Renal cortical epithelial cell (primary cell): ENCODE data around the gene MAPK12. TPM values are rescaled to one million over a fixed set of nuclear protein-coding genes. Genes with fewer than 3 reads are reported as not detected.
A peak's percentile ranks its signal among the peaks of the same experiment; 100 is the strongest.

ENCODE experiments used
- DNase-seq: peaks from one replicate; pipeline ENCODE4 v3.0.0-alpha.2; 2011; ENCODE audit warnings: low read depth
- total RNA-seq: library from RNA; depleted of rRNA; stranded (reverse); fragments of >200 nt; gene quantifications from 2 replicates; pipeline ENCODE4 v1.2.3, GENCODE V29; 2014

MAPK12 gene
- total RNA-seq, 1 donor from 2014 or later: 22.0 TPM

DNA sequence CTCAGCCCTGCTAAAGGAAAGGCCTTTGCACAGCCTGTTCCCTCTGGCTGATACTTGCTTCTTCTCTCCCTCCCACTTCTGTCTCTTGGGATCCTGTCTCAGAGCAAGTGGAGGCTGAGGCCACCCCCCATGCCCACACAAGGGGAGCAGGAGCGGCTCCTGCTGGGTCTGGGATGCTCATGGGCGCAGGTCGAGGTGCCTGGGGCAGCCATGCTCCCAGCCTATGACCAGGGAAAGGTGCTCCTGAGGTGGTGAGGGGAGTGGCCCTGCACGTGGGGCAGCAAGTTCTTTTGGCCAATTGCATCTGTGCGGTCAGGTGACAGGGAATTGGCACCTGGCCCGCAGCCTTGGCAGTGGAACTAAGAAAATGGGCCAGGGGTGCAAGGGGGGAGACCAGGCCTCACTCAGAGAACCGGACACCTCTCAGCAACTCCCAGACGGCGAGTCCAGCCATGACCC, 7.2 kb upstream of the MAPK12 start:
- DNase-seq: no peak

DNA sequence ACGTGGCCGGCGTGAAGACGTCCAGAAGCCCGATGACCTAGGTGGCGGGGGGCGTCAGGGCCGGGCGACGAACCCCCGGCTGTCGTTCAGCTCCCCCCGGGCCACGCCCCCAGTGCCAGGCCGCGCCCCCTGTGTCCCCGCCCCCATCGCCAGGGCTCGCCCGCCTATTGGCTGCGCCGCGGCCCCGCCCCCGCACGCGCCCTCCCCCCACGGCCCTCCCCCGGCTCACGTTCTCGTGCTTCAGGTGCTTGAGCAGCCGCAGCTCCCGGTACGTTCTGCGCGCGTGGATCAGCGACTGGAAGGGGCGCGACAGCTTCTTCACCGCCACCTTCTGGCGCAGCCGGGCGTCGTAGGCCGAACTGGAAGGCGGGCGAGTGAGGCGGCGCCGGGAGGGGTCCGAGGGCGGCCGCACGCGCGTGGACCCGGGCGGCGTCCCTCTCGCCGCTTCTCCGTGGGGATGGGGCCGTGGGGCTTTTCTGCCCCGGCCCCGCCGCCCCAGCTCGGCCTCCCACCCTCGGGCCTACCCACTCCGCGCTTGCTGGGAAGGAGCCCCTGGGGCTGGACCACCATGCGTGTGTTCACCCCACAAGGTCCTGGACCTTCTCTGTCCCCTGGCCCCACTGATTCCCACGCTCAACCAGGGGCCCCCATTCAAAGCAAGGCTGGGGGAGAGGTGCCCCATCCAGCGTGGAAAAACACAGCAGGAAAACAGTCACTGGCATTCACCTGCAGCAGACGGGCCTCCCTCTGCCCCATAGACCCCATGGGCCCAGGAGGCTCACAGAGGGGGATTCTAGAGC, 6.3 kb upstream of the MAPK12 start:
- DNase-seq: peak; percentile 27

DNA sequence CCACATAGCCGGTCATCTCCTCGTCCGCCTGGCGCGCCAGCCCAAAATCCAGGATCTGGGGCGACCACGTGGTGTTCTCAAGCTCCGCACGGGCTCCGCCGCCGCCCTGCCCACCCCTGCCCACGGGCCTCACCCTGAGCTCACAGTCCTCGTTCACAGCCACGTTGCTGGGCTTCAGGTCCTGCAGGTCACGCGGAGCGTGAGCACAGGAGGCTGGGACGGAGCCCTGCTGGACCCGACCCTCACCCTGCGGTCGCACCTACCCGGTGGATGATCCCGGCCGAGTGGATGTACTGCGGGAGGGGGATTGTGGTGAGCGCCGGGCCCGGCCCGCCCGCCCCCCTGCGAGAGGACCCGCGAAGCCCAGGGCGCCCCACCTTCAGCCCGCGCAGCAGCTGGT, 5.5 kb upstream of the MAPK12 start:
- DNase-seq: no peak

DNA sequence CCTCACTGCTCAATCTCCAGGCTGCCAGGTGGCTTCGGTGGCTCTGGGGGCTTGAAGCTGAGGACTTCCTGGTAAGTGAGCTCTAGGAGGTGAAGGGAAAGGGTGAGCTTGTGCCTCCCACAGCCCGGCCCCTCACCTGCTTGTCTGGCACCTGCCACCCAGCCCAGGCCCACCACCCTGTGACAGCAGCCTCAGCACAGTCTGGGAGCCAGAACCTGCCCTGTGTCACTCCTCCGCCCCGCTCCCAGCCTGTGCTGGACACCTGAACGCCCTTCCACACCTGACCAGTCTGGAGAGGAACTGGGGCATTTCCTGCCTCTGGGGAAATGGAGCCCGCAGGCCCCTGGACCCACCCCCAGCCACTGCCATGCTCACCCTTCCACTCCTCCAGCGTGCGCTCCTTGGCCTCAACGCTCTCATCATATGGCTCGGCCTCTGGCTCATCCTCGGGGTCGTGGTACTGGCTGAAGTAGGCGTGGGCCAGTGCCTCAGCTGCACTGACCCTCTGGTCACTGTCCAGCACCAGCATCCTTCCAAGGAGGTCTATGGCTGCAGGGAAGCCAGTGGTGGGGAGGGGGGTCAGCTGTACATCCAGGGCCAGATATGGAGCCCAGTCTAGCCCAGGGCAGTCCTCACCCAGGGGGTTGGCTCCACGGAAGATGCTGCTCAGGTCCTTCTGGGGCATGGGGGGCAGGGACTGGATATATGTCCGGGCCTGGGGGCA, 3.6 kb upstream of the MAPK12 start:
- DNase-seq: no peak

DNA sequence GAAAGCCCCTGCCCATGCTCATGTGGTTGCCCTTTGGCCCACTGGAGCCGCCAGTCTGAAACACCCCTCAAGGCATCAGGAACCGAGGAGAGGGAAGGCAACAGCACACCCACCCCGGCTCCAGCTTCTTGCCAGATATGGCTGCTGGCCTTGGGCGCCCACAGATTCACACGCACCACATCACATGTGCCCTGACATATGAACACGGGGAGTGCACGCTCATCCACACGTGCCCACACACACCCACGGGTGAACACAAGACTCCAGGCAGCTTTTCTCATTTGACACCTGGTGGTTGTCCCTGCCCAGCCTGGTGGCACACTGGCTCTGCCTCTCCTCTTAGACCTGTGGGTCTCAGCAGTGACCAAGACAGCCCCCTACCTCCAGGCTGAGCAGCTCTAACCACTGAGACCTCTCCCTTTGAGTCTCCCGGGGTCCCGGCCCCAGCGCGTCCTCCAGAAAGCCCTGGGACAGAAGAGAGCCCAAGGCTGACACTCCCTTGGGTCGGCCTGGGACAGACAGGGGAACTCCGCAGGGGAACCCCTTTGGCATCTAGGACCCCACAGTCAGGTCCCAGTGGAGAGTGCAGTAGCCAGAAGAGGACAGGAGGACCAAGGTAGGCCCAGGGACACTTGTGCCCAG, 2.7 kb upstream of the MAPK12 start:
- DNase-seq: no peak

DNA sequence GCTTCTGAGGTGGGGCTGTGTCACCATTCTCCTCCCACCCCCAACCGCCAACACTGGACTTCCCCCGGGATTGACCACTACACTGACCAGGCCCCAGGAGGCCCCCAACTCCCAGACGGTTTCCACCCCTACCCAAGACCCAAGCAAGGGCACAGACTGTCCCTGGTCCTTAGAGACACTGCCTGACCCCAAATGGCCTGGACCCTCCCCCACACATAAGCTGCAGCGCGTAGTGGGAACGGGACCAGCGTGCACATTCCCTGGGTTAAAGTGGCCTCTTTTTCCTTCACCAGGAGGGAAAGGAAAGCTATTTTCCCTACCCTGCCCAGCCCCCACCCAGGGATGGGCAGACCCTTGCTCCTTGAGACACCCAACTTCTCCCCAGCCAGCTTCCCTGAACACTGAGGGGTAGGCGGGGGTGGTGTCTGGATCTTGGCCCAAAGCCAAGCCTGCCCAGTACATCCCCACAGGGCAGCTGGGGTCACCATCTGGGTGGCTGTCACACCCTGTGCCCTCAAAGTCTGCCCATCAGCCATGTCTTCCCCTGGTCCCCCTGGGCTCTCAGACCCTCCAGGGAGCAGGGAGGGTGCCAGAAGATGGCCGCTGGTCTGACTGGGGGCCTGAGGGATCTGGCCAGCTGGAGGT, 1.6 kb upstream of the MAPK12 start:
- DNase-seq: no peak

DNA sequence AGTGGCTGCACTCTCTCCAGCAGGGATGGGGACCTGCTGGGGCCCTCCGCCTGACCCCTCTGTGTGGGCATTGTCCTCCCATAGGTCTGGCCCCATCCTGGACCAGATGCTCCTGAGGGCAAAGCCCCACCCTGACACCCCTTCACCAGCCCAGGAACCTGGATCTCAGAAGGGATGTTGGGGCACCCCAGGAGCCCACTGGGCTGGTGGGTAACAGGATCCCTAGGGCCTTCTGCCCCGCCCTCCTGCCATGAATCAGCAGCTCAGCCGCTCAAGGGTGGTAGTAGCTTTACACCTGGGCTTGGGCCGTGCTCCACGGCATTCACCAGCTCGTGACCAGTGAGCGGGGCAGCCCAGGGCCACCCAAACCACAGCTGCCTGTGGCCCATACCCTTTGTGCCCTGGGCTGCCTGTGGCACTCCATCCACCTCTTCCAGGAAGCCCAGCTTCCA, 1.0 kb upstream of the MAPK12 start:
- peak; percentile 11 for DNase-seq

DNA sequence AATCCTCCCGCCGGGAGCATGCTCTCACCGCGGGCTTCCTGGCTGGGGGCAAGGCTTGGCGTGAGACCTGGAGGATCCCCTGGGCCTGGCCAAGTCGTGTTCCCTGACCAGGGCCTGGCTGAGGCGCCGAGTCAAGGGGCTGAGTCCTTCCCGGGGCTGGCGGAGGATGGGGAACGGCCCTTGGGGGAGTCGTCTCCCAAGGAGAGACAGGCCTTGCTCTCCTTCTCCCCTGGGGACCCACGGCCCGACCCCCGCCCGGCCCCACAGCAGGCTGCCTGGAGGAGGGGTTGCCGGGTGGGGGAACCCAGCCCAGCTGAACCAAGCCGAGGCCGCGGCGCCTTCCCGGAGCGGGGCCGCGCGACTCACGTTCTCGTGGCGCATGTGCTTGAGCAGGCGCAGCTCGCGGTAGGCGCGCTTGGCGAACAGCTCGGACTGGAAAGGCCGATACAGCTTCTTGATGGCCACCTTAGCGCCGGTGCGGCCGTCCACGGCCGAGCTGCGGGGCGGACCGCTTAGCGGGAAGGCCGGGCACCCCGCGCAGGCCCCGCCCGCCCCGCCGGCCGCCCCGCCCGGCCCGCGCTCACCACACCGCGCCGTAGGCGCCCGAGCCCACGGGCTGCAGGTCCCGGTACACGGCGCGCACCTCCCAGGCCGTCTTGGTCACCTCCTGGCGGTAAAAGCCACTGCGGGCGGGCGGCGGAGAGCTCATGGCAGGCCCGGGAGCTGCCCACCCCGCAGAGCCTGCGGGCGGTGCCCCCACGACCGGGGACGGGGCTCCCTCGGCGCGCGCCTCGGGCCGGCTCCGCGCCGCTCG, 475 bp downstream of the MAPK12 start:
- DNase-seq: peak; percentile 16

DNA sequence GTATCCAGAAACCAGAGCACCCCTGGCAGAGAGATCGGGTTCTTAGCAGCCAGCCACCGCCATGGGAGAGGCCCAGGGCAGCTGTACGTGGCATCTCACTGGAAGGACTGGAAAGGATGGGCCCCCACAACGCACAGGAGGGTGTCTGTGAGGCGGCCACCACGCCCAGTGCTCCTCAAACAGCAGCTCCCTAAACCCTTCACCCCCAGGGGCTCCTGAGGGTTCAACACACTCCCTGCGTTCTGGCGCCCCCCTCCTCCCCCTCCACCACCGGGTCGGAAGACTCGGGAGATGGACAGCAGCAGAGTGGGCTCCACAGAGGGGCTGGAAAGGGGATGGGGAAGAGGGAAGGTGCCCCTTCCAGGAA, 1.1 kb downstream of the MAPK12 start:
- no peak for DNase-seq

DNA sequence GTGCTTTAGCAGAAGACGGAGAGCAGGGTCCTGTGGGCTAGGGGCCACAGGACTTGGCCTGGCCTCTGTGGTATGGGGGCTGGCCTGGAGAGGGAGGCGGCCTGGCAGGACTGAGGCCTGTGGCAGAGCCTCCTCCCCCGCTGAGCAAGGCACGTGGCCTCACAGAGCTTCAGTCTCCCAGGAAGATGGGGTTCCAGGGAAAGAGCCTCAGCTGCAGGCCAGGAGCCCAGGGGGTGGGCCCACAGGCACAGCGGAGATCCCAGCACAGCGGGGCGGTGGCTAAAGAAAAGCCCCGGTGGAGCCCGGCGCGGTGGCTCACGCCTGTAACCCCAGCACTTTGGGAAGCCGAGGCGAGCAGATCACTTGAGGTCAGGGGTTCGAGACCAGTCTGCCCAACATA, 2.2 kb downstream of the MAPK12 start:
- DNase-seq: no peak

DNA sequence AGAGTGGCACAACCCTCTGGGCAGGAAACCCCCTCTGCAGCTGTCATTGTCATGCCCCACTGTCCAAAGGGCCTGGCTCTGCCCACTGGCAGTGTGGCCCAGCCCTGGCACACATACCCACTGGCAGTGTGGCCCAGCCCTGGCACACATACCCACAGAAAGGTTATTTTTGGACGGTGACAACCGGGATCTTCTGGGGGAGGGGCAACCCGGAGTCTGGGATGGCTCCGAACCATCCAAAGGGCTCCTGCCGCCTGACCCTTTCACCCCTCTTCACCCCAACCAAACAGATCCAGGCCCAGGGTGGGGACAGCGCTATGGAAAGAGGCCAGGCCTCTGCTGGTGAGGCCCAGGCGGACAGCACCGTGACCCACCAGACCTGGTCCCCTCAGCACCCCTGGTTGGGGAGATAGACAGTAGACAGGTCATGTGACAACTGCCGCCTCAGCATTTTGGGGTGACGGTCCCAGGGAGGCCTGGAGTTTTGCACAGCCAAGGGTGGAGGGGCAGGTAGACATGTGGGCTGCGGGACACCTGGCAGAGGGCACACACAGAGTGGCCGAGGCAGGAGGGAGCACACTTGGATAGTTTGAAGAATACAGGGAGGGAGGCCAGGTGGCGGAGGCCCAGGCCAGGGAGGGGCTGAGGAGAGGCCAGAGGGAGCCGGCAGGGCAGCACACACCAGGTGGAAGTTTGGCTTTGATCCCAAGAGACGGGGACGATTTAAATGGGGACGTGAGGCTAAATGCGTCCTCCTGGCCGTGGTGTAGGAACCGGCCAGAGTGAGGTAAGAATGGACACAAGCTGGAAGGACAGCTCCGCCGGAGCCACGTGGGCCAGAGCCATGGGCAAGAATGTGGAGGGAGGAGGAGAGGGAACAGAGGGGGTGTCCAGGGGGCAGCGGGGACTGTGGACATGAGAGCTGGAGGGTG, 2.9 kb downstream of the MAPK12 start:
- no peak for DNase-seq

DNA sequence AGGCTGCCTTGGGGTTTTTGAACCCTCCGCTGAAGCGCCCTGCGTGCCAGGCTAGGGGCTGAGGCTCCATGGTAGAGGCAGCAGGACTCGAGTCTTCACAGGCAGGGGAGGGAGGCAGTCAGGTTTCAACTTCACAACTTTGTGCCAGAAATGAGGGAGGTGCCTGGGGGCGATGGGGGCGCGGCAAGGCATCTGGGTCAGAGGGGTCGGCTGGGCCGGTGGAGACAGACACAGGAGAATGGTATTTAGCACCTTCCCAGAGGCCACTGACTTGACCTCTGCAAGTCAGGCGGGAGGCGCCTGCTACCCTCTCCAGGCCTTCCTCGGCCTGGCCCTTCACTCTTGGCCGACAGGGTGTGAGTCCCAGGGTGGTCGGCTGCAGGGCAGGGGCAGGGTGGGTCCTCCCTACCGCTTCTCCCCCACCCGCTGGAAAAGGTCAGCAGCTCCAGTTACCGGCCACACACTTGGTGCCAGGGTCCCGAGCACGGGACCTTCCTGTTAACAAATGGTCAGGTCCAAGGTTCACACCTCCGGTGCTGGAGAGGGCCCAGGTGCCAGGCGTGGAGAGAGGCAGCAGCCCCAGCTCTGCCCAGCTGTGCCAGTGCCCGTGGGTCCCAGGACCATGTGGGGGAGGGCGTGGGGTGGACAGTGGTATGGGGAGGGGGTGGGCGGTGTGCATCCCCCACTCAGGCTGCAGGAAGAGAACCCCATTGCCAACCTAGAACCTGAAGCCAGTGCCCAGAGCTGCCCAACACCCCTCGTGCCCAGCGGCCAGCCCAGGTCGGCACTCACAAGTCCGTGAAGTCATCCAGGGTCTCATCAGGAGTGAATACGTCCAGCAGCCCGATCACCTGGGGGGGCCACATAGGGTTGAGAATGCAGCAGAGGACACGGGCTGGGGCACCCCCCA, 3.8 kb downstream of the MAPK12 start:
- DNase-seq: no peak

DNA sequence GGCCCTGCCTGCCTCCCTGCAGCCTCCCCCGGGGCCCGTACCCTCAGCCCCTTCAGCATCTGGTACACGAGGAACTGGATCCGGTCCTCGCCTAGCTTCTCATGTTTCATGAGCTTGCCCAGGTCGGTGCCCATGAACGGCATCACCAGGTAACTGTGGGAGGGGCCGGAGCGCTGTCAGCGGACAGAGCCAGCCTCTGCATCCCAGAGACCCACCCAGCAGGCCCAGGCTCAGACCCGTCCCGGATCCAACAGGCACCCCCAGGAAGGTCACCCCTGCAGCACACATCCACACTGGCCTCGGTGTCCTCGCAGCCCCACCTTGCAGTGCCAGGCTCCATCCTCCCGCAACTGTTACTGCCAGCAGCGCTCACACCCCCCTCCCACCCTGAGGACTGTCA, 4.4 kb downstream of the MAPK12 start:
- DNase-seq: no peak

DNA sequence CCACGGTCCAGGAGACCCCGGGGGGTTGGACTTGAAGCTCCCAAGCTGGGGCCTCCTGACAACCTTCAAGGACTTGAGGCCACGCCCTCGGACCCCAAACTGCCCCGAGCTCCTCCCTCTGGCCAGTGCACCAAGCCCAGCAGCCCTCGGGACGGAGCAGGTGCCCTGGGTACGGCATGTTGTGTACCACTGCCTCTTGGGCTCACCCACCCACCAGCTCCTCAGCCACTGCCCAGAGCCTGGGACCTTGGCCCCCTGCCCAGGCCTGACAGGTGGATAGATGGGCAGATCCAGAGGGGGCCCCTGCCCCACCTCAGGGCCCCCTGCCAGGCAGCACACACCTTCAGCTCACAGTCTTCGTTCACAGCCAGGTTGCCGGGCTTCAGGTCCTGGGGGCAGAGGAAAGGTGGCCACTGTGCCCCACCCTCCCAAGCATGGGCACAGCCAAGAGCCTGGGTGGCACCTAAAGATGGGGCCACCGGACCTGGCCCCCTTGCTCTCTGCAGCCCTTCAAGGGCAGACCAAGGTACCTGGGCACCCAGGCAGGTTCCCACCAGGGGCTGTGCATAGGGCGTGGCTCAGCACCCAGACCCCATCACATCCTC, 5.1 kb downstream of the MAPK12 start:
- no peak for DNase-seq

DNA sequence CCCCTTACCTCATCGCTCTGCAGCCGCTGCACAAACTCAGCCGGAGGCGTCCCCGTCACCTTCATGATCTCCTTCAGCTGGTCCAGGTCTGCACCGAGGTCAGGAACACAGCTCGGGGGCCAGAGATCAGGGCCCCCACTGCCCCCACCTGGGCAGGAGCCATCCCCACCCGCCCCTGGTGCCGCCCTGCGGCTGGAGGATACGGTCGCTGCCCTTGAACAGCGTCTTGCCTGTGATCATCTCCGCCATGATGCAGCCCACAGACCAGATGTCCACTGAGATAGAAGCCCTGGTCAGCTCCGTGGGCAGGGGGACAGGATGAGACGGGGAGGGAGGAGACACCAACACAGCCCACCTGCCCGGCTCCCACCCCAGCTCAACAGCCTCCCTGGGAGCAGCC, 5.9 kb downstream of the MAPK12 start:
- DNase-seq: no peak

DNA sequence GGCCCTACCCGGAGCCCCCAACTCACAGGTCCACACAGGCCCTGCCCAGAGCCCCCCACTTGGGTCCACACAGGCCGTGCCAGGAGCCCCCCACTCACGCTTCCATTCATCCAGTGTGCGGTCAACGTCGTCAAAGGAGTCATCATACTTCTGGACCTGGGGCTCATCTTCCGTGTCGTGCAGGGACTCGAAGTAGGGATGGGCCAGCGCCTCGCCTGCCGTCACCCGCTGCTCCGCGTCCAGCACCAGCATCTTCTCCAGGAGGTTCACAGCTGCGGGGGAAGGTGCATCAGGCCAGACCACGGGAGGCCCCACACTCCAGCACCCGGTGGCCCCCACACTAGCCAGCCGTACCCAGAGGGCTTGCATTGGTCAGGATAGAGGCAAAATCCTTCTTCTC, 6.4 kb downstream of the MAPK12 start:
- DNase-seq: no peak

DNA sequence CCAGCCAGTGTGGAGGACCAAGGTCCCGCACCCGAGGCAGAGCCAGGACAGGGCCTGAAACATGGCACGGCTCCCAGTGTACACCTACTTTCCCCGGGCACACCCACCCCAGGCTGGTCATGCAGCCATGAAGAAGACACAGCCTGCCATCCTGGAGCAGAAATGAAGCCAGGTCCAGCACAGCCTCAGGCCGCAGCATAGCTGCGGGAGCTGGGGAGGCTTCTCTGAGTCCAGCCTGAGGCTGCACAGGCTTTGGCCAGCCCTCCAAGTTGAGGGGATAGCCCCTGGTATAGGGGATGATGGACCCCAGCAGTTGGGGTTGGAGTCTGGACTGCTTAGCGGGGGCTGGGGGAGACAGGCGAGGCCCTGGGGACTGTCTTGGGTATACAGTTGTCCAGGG, 7.5 kb downstream of the MAPK12 start:
- DNase-seq: no peak

DNA sequence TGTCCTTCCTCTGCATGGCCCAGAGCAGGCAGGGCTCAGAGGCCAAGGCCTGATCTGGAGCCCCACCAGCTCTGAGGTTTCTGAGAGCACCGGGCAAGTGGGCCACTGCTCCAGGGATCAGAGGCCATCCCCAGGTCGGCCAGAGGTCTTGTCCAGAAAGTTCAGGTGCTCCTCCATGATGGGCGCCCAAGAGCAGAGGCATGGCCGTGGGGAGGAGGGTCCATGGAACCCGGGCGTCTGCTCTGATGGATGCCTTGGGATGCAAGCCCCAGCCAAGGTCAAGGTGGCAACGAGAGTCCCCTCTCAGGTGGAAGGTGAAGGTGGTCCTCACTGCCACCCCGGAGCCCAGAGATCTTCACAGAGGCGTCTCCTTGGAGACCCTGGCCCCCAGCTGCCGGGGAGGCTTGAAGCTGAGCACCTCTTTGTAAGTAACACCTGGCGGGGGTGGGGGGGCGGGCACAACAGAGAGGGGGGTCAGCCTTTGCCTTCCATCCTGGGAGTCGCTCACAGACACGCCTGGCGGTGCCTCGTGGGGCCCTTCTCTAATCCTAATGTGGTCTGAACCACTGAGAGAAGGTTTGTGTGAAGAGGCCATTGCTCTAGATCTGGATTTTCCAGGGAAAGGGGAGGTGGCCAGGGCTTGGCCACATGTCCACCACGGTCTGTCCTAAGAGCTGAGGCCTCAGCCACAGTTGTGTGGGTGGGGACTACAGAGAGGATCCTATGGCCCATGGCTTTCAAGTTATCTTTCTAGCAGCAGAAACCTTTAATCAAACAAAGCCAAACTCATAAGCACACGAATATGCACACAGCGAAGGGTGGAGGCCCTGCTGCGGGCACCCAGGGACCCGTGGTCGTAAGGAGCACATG, 8.2 kb downstream of the MAPK12 start:
- DNase-seq: no peak
